SK-N-SH (cell line): ENCODE data around the gene ADGRL4.
A peak's percentile ranks its signal among the peaks of the same experiment; 100 is the strongest.

Experiments used
- EP300 ChIP-seq, 2 experiments: IDR thresholded peaks; 2 replicates each; pipeline versions ENCODE4 v1.4.0 to v1.6.1; 2012; ENCODE audit warnings: borderline replicate concordance in 1 of 2, low read depth in 1 of 2, low read length in 1 of 2
- EZH2phosphoT487 ChIP-seq: fragments of 200-600 bp; sonication (generic); IDR thresholded peaks from 2 replicates; pipeline ENCODE4 v1.6.1; 2017; ENCODE audit warnings: low read depth, mixed run types, mild to moderate bottlenecking, antibody characterized with exemption, moderate library complexity, borderline replicate concordance
- JUND ChIP-seq: IDR thresholded peaks from 2 replicates; pipeline ENCODE4 v1.4.0; 2012
- POLR2AphosphoS5 ChIP-seq: IDR thresholded peaks from 2 replicates; pipeline ENCODE4 v1.6.1; 2012; ENCODE audit warnings: low read depth, low read length
- RAD21 ChIP-seq: IDR thresholded peaks from 2 replicates; pipeline ENCODE4 v1.6.1; 2012; ENCODE audit warnings: mild to moderate bottlenecking, low read length
- RFX5 ChIP-seq: IDR thresholded peaks from 2 replicates; pipeline ENCODE4 v1.6.1; 2012; ENCODE audit warnings: mild to moderate bottlenecking, improper control_type of control experiment, low read length
- SIN3A ChIP-seq: IDR thresholded peaks from 2 replicates; pipeline ENCODE4 v1.6.1; 2012; ENCODE audit warnings: low read depth, mild to moderate bottlenecking, low read length, moderate library complexity, borderline replicate concordance
- TAF1 ChIP-seq: IDR thresholded peaks from 2 replicates; pipeline ENCODE4 v1.6.1; 2012; ENCODE audit warnings: low read depth, mild to moderate bottlenecking, low read length, moderate library complexity, borderline replicate concordance
- TF ChIP-seq, protein P1 (sequence below): fragments of 200-600 bp; sonication (generic); IDR thresholded peaks from 2 replicates; pipeline ENCODE4 v1.6.1; 2017; ENCODE audit warnings: antibody characterized with exemption, mild to moderate bottlenecking, moderate library complexity
- TF ChIP-seq, protein P2 (sequence below): IDR thresholded peaks from 2 replicates; pipeline ENCODE4 v1.4.0; 2012; ENCODE audit warnings: low read depth
- TF ChIP-seq, protein P3 (sequence below): fragments of 150-350 bp; IDR thresholded peaks from 2 replicates; pipeline ENCODE4 v1.6.1; 2017; ENCODE audit warnings: antibody characterized with exemption, low read length, low read depth, borderline replicate concordance

DNA sequence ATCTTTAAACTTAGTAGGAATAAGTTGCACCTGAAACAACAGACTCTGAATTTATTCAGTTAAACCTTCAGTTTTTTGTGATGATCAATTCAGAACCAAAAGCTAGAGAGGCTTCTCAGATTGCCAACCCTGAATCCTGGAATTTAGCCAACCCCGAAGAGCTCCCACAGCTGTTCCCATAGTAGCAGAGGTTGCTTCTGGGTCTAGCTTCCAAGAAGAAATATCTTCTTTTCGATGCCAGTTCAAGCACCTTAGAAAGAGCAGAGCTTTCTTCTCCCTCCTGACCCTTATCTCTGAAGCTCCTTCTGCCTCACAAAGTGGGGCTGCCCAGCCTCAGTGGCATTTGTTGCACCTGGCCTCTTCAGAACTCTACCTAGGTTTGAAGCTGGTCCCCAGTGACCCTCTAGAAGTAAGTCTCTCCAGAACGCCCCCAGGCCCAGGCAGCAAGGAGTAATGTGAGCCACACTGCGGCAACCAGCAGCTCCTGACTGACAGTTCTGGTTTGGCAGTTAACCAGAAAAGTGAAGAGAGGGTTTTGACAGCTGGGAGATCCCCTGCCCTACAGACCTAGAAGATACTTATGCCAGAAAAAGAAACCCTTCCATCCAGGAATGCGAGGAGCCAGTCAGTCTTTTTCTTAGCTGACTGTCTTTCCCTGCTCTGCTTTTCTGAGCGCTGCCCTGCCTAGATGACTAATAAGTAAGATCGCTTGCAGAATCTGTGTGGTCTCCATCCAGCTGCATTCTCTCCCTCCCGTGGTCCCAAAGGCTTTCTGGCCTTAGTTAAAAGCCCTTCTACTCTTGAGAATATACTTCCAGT lies 165.9 kb downstream of the ADGRL4 start:
- TF ChIP-seq POLR2AphosphoS5 (no peak), EP300 (IDR thresholded peaks at IDR 0.05; ENCODE audit: borderline replicate concordance in 1 of 2, low read depth in 1 of 2, low read length in 1 of 2) (peak in 1 of 2 experiments; percentile 67; a peak in 1 of 4 replicates), RFX5 (no peak), EZH2phosphoT487 (no peak), TAF1 (no peak), JUND (peak; percentile 62), SIN3A (peak; percentile 13; the same call in 1 of the 2 replicates), RAD21 (no peak)
- TF ChIP-seq, protein P1, sequence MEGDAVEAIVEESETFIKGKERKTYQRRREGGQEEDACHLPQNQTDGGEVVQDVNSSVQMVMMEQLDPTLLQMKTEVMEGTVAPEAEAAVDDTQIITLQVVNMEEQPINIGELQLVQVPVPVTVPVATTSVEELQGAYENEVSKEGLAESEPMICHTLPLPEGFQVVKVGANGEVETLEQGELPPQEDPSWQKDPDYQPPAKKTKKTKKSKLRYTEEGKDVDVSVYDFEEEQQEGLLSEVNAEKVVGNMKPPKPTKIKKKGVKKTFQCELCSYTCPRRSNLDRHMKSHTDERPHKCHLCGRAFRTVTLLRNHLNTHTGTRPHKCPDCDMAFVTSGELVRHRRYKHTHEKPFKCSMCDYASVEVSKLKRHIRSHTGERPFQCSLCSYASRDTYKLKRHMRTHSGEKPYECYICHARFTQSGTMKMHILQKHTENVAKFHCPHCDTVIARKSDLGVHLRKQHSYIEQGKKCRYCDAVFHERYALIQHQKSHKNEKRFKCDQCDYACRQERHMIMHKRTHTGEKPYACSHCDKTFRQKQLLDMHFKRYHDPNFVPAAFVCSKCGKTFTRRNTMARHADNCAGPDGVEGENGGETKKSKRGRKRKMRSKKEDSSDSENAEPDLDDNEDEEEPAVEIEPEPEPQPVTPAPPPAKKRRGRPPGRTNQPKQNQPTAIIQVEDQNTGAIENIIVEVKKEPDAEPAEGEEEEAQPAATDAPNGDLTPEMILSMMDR: no peak
- TF ChIP-seq, protein P2, sequence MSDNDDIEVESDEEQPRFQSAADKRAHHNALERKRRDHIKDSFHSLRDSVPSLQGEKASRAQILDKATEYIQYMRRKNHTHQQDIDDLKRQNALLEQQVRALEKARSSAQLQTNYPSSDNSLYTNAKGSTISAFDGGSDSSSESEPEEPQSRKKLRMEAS: no peak
- TF ChIP-seq, protein P3, sequence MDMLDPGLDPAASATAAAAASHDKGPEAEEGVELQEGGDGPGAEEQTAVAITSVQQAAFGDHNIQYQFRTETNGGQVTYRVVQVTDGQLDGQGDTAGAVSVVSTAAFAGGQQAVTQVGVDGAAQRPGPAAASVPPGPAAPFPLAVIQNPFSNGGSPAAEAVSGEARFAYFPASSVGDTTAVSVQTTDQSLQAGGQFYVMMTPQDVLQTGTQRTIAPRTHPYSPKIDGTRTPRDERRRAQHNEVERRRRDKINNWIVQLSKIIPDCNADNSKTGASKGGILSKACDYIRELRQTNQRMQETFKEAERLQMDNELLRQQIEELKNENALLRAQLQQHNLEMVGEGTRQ: no peak
